ENCODE data around the gene BCL2L15.

DNA sequence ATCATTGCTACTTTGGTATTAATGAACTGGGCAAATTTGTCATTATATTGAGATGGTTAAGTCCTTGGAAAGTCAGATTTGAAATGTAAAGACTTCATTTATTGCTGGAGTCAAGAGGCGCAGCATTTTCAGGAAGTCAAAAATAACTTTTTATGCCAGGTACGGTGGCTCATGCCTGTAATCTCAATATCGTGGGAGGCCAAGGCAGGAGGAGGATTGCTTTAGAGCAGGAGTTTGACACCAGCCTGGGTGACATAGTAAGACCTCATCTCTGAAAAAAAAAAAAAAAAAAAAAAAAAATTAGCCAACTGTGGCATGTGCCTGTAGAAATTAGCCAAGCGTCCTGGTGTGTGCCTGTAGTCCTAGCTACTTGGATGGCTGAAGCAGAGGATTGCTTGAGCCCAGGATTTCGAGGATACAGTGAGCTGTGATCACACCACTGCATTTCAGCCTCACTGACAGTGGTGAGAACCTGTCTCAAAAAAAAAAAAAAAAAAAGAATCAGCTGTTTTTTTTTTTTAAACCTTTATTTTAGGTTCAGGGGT is 47.2 kb upstream of the BCL2L15 start:
- TF ChIP-seq CTCF (IDR thresholded peaks at IDR 0.05; ENCODE audit: insufficient read depth, low read depth, low read length): no peak
- TF ChIP-seq EZH2 (IDR thresholded peaks at IDR 0.05; ENCODE audit: insufficient read depth, low read length): no peak
